ENCODE results near the gene GIT1. TPM values are rescaled to one million over a fixed set of nuclear protein-coding genes. Genes with fewer than 3 reads are reported as not detected.

Gene GIT1
- total and polyA plus RNA-seq, 9 of the 15 experiments (the other 6 are each of a cell fraction or from before 2014, with no cell fraction given): 0.35 to 35.3 (median 17.1) TPM

DNA sequence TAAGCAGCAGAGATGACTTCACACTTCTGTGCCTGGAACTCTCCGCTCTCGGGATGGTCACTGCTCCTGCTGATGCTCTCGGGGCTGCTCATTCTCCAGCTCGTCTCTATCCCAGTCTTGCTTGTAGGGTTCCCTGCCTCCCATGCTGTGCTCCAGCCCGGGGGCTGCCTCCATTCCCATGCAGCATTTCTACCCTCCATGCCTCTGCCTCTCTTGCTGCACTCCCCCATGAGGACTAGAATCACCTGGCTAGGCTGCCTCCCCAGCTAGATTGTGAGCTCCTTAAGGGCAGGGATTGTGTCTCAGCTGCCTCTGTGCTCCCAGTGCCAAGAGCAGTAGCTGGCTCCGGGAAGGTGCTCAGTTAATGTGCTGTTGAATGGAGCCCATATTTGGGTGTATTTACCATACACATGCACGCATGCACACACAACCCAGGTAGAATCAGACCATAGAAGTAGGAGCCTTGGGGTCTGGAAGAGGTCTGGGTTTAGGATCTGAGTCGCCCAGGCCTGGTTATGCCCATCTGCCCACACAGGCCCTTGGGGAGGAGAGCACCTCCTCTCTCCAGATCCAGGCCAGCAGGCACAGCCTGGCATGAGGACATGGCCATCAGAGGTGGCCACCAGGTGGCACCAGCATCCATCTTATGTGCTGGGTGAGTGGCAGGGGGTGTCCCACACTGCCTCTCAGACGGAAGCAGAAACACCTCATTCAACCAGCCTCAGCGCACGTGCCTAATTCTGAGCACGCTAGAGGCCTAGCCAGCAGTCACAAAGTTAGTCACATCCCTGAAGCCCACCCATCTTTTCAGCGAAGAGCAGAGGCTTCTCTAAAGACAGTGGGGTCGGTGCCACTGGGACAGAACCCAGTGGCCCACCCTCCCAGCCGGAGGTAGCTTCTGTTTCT lies 9.3 kb downstream of the GIT1 start (continued):
- TF ChIP-seq, protein P1, sequence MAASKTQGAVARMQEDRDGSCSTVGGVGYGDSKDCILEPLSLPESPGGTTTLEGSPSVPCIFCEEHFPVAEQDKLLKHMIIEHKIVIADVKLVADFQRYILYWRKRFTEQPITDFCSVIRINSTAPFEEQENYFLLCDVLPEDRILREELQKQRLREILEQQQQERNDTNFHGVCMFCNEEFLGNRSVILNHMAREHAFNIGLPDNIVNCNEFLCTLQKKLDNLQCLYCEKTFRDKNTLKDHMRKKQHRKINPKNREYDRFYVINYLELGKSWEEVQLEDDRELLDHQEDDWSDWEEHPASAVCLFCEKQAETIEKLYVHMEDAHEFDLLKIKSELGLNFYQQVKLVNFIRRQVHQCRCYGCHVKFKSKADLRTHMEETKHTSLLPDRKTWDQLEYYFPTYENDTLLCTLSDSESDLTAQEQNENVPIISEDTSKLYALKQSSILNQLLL (CRISPR knock-in tag; IDR thresholded peaks at IDR 0.05; ENCODE audit: borderline replicate concordance): no peak
- TF ChIP-seq FUS (optimal IDR thresholded peaks at IDR 0.05; ENCODE audit: low read depth, low read length) (no peak), XRCC5 (IDR thresholded peaks at IDR 0.05; ENCODE audit: low read depth, low read length) (0 out of 2 replicates have a peak, but pooled peaks have one; percentile 43), TAF9B (IDR thresholded peaks at IDR 0.05; ENCODE audit: partially characterized antibody) (no peak), CBFA2T3 (IDR thresholded peaks at IDR 0.05) (no peak), KLF6 (CRISPR knock-in tag; IDR thresholded peaks at IDR 0.05; ENCODE audit: borderline replicate concordance) (no peak), MLX (CRISPR knock-in tag; conservative IDR thresholded peaks at IDR 0.05) (no peak), FOXA3 (CRISPR knock-in tag; conservative IDR thresholded peaks at IDR 0.05 in 1 of 2, IDR thresholded peaks at IDR 0.05 in 1 of 2) (no peak), TEAD2 (tag; IDR thresholded peaks at IDR 0.05) (no peak), CBFA2T2 (conservative IDR thresholded peaks at IDR 0.05) (no peak), ZNF707 (CRISPR knock-in tag; conservative IDR thresholded peaks at IDR 0.05) (no peak), ZFX (CRISPR knock-in tag; IDR thresholded peaks at IDR 0.05) (no peak), CGGBP1 (CRISPR knock-in tag; IDR thresholded peaks at IDR 0.05) (no peak), NR2F6 (CRISPR knock-in tag; IDR thresholded peaks at IDR 0.05) (no peak), CTCF (IDR thresholded peaks at IDR 0.05 in 2 of 3, conservative IDR thresholded peaks at IDR 0.05 in 1 of 3; ENCODE audit: insufficient read depth in 2 of 3, low read depth in 1 of 3, low read length in 3 of 3) (peak; percentile 86 to 89 (median 87)), NUFIP1 (IDR thresholded peaks at IDR 0.05; ENCODE audit: partially characterized antibody) (no peak), CBX2 (IDR thresholded peaks at IDR 0.05; ENCODE audit: insufficient read depth, low read length, poor library complexity, severe bottlenecking) (no peak), MYC (IDR thresholded peaks at IDR 0.05; ENCODE audit: low read depth, low read length) (peak; percentile 49; the same call in 1 of the 2 replicates), MYC (CRISPR knock-in tag; IDR thresholded peaks at IDR 0.05; ENCODE audit: borderline replicate concordance, low read depth) (no peak)
- TF ChIP-seq, protein P2, sequence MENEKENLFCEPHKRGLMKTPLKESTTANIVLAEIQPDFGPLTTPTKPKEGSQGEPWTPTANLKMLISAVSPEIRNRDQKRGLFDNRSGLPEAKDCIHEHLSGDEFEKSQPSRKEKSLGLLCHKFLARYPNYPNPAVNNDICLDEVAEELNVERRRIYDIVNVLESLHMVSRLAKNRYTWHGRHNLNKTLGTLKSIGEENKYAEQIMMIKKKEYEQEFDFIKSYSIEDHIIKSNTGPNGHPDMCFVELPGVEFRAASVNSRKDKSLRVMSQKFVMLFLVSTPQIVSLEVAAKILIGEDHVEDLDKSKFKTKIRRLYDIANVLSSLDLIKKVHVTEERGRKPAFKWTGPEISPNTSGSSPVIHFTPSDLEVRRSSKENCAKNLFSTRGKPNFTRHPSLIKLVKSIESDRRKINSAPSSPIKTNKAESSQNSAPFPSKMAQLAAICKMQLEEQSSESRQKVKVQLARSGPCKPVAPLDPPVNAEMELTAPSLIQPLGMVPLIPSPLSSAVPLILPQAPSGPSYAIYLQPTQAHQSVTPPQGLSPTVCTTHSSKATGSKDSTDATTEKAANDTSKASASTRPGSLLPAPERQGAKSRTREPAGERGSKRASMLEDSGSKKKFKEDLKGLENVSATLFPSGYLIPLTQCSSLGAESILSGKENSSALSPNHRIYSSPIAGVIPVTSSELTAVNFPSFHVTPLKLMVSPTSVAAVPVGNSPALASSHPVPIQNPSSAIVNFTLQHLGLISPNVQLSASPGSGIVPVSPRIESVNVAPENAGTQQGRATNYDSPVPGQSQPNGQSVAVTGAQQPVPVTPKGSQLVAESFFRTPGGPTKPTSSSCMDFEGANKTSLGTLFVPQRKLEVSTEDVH (IDR thresholded peaks at IDR 0.05; ENCODE audit: low read depth, partially characterized antibody): no peak

Measured in K562 (cell line).